SK-N-SH (cell line): ENCODE data around the gene SHD. TPM values are rescaled to one million over a fixed set of nuclear protein-coding genes. Genes with fewer than 3 reads are reported as not detected.
A peak's percentile ranks its signal among the peaks of the same experiment; 100 is the strongest.

ENCODE experiments used
- CTCF ChIA-PET: fragments of 300-600, 350-600 bp; formaldehyde crosslinking; extraction: SDS; loops from one replicate; lab custom pipeline; 2021; lab: Yijun Ruan, JAX
- POLR2A ChIA-PET: fragments of 350-600 bp; sonication (Branson Sonifier 250); formaldehyde crosslinking; extraction: SDS; loops from one replicate; lab custom pipeline; 2020; ENCODE audit warnings: antibody characterized with exemption, inconsistent platforms; lab: Yijun Ruan, JAX
- DNase-seq: peaks from one replicate; pipeline ENCODE4 v3.0.0; 2012
- H2AFZ ChIP-seq: fragments of 200-600 bp; sonication (generic); 2 replicates; pipeline ENCODE4 v1.8.1; 2016; ENCODE audit warnings: antibody characterized with exemption, mild to moderate bottlenecking, low read depth
- H3F3A ChIP-seq: fragments of 200-600 bp; sonication (generic); replicated peaks from 2 replicates; pipeline ENCODE3; 2016; ENCODE audit warnings: antibody characterized with exemption, mild to moderate bottlenecking; ENCODE audit not compliant: insufficient read depth
- H3K27ac ChIP-seq, 2 experiments: fragments of 200-500 bp in 1 of 2; fragments of 200-600 bp in 1 of 2; sonication (Bioruptor generic) in 1 of 2; sonication (generic), shearing (Covaris generic) in 1 of 2; 2 replicates each; pipeline versions ENCODE4 v1.5.1 to v1.6.1; 2014 to 2016; ENCODE audit warnings: low read depth in 2 of 2, inconsistent platforms in 1 of 2, low read length in 1 of 2, mild to moderate bottlenecking in 1 of 2, mixed read lengths in 1 of 2
- H3K27me3 ChIP-seq: fragments of 200-600 bp; sonication (generic), shearing (Covaris generic); 2 replicates; pipeline ENCODE4 v1.6.1; 2016; ENCODE audit warnings: mixed run types; ENCODE audit not compliant: insufficient read depth
- H3K36me3 ChIP-seq, 2 experiments: fragments of 200-500 bp in 1 of 2; fragments of 200-600 bp in 1 of 2; sonication (Bioruptor generic) in 1 of 2; sonication (generic) in 1 of 2; replicated peaks in 1 of 2; 2 replicates each; pipeline versions ENCODE3 to v1.5.1; 2014 to 2016; ENCODE audit warnings: low read length in 1 of 2, mild to moderate bottlenecking in 1 of 2; ENCODE audit not compliant: insufficient read depth in 2 of 2, control insufficient read depth in 1 of 2
- H3K4me1 ChIP-seq, 2 experiments: fragments of 200-500 bp in 1 of 2; fragments of 200-600 bp in 1 of 2; sonication (Bioruptor generic) in 1 of 2; sonication (generic), shearing (Covaris generic) in 1 of 2; 2 replicates each; pipeline versions ENCODE4 v1.5.1 to v1.6.1; 2014 to 2016; ENCODE audit warnings: low read depth in 1 of 2, low read length in 1 of 2, mixed run types in 1 of 2; ENCODE audit not compliant: insufficient read depth in 2 of 2, control insufficient read depth in 1 of 2
- H3K4me2 ChIP-seq: fragments of 200-600 bp; sonication (generic), shearing (Covaris generic); 2 replicates; pipeline ENCODE4 v1.6.1; 2017; ENCODE audit warnings: mixed run types
- H3K4me3 ChIP-seq, 2 experiments: fragments of 200-500 bp in 1 of 2; fragments of 200-600 bp in 1 of 2; sonication (Bioruptor generic) in 1 of 2; sonication (generic), shearing (Covaris generic) in 1 of 2; 2 replicates each; pipeline versions ENCODE4 v1.5.1 to v1.8.1; 2014 to 2016; ENCODE audit warnings: low read depth in 2 of 2, inconsistent platforms in 1 of 2, low read length in 1 of 2, mild to moderate bottlenecking in 1 of 2, mixed read lengths in 1 of 2, moderate library complexity in 1 of 2
- H3K79me2 ChIP-seq: fragments of 200-600 bp; sonication (generic); 2 replicates; pipeline ENCODE4 v1.8.1; 2017; ENCODE audit warnings: mild to moderate bottlenecking; ENCODE audit not compliant: insufficient read depth
- H3K9ac ChIP-seq: fragments of 200-600 bp; sonication (generic); 2 replicates; pipeline ENCODE4 v1.6.1; 2017; ENCODE audit warnings: mixed run types
- H3K9me2 ChIP-seq: fragments of 200-600 bp; sonication (generic); 2 replicates; pipeline ENCODE4 v1.6.1; 2017; ENCODE audit warnings: mixed run types
- H3K9me3 ChIP-seq: fragments of 200-600 bp; sonication (generic); 2 replicates; pipeline ENCODE4 v1.6.1; 2017; ENCODE audit warnings: mixed run types, mild to moderate bottlenecking, moderate library complexity
- H4K20me1 ChIP-seq: fragments of 200-600 bp; sonication (generic); 2 replicates; pipeline ENCODE4 v1.6.1; 2017; ENCODE audit warnings: mild to moderate bottlenecking, mixed run types; ENCODE audit not compliant: insufficient read depth
- ELF1 ChIP-seq: IDR thresholded peaks from 2 replicates; pipeline ENCODE4 v1.4.0; 2012
- EP300 ChIP-seq, 2 experiments: IDR thresholded peaks; 2 replicates each; pipeline versions ENCODE4 v1.4.0 to v1.6.1; 2012; ENCODE audit warnings: borderline replicate concordance in 1 of 2, low read depth in 1 of 2, low read length in 1 of 2
- EZH2phosphoT487 ChIP-seq: fragments of 200-600 bp; sonication (generic); IDR thresholded peaks from 2 replicates; pipeline ENCODE4 v1.6.1; 2017; ENCODE audit warnings: low read depth, mixed run types, mild to moderate bottlenecking, antibody characterized with exemption, moderate library complexity, borderline replicate concordance
- FOSL2 ChIP-seq: IDR thresholded peaks from 2 replicates; pipeline ENCODE4 v1.4.0; 2012; ENCODE audit warnings: low read depth, mild to moderate bottlenecking, moderate library complexity, borderline replicate concordance
- FOXM1 ChIP-seq: IDR thresholded peaks from 2 replicates; pipeline ENCODE4 v1.4.0; 2012; ENCODE audit warnings: low read depth, mild to moderate bottlenecking
- RCOR1 ChIP-seq: fragments of 150-350 bp; IDR thresholded peaks from 2 replicates; pipeline ENCODE4 v1.6.1; 2017; ENCODE audit warnings: antibody characterized with exemption, low read length
- TEAD4 ChIP-seq: IDR thresholded peaks from 2 replicates; pipeline ENCODE4 v1.4.0; 2012; ENCODE audit warnings: mild to moderate bottlenecking, borderline replicate concordance; ENCODE audit not compliant: insufficient read depth
- USF1 ChIP-seq: IDR thresholded peaks from 2 replicates; pipeline ENCODE4 v1.4.0; 2012; ENCODE audit warnings: low read depth, borderline replicate concordance
- WGBS: methylation state at CpG from one replicate; pipeline ENCODE4 v1.1.6; 2017; ENCODE audit warnings: low lambda C conversion rate; 5-methylcytosine and 5-hydroxymethylcytosine counted together
- polyA plus RNA-seq, 3 experiments: library from polyadenylated mRNA; depleted of rRNA; stranded (reverse); fragments of >200 nt; gene quantifications; 2 replicates each; pipeline ENCODE4 v1.2.3, GENCODE V29; 2012

Gene SHD
- polyA plus RNA-seq, 1 of the 3 experiments (the other 2 are of a cell fraction) = 3.1 TPM

- no peaks in the 10 kb centered on the region for H4K20me1 ChIP-seq
- no peaks in the 10 kb centered on the region for H3K36me3 ChIP-seq
- no peaks in the 10 kb centered on the region for H3K27me3 ChIP-seq
- CTCF ChIA-PET = no interaction called here
- H3K4me1 ChIP-seq = peaks cover 0 to 15% of the 10 kb centered on the region in 2 experiments; a peak in 2 of 4 replicates
- H3F3A ChIP-seq = peaks cover 6% of the 10 kb centered on the region
- H3K9me2 ChIP-seq = no peaks in the 10 kb centered on the region
- H3K4me3 ChIP-seq = no peak overlapping the region
- WGBS = 97% methylated on average over 11 of the region's 12 CpGs
- no peaks in the 10 kb centered on the region for H3K9me3 ChIP-seq
- H3K79me2 ChIP-seq = peaks cover 7% of the 10 kb centered on the region; the same call in 1 of the 2 replicates
- TF ChIP-seq RCOR1 (no peak), EP300 (IDR thresholded peaks at IDR 0.05; ENCODE audit: borderline replicate concordance in 1 of 2, low read depth in 1 of 2, low read length in 1 of 2) (no peak)
- no peak for DNase-seq
- H3K27ac ChIP-seq = no peak overlapping the region
- no peak overlapping the region for H2AFZ ChIP-seq
- H3K4me2 ChIP-seq = no peak overlapping the region
- no peak overlapping the region for H3K9ac ChIP-seq
- POLR2A ChIA-PET = interaction anchor here (0.8 to 1.1 kb wide), 4 partner anchors 11 to 48 kb away, joined by 3 to 4 read pairs (median 4); no protein-coding TSS in a partner anchor
Measured at GRCh38 chr19:4324228-4324627, 45.2 kb downstream of the SHD start.

- Histone ChIP-seq H3K27me3 (no peaks in the 10 kb centered on the region), H3K9ac (no peak overlapping the region), H3K4me2 (peak overlapping the region; percentile 81), H3K4me1 (peaks cover 0 to 16% of the 10 kb centered on the region in 2 experiments; a peak in 2 of 4 replicates), H3F3A (peaks cover 6% of the 10 kb centered on the region), H3K79me2 (peaks cover 7% of the 10 kb centered on the region; the same call in 1 of the 2 replicates), H3K9me3 (no peaks in the 10 kb centered on the region), H3K27ac (no peak overlapping the region), H2AFZ (peak overlapping the region; percentile 91; the same call in 1 of the 2 replicates), H4K20me1 (no peaks in the 10 kb centered on the region), H3K4me3 (peak overlapping the region; percentile 54 to 83; a peak in 3 of 4 replicates), H3K36me3 (no peaks in the 10 kb centered on the region), H3K9me2 (no peaks in the 10 kb centered on the region)
- 60% methylated on average over 13 of the region's 13 CpGs for WGBS
- POLR2A ChIA-PET = no interaction called here
- CTCF ChIA-PET = interaction anchor here (1.2 kb wide), 1 partner anchor 26 kb away, joined by 4 read pairs; no protein-coding TSS in a partner anchor
- peak; percentile 10 for DNase-seq
- TF ChIP-seq FOSL2 (no peak), EZH2phosphoT487 (no peak), ELF1 (no peak), FOXM1 (no peak), USF1 (no peak), TEAD4 (no peak)
Measured at GRCh38 chr19:4326215-4326836, 47.3 kb downstream of the SHD start.

GRCh38 chr19:4326837-4327251 lies 47.8 kb downstream of the SHD start:
- H3K9ac ChIP-seq = no peak overlapping the region
- peak overlapping the region in 1 of 2 experiments; percentile 67; a peak in 1 of 4 replicates for H3K27ac ChIP-seq
- no peaks in the 10 kb centered on the region for H3K36me3 ChIP-seq
- no peaks in the 10 kb centered on the region for H3K27me3 ChIP-seq
- CTCF ChIA-PET = interaction anchor here (1.2 kb wide), 1 partner anchor 26 kb away, joined by 4 read pairs; no protein-coding TSS in a partner anchor
- TF ChIP-seq ELF1 = no peak
- TF ChIP-seq, all 33 proteins: peak for 0
- no peaks in the 10 kb centered on the region for H4K20me1 ChIP-seq
- peaks cover 0 to 16% of the 10 kb centered on the region in 2 experiments; a peak in 2 of 4 replicates for H3K4me1 ChIP-seq
- no peaks in the 10 kb centered on the region for H3K9me2 ChIP-seq
- peaks cover 6% of the 10 kb centered on the region for H3F3A ChIP-seq
- H3K4me2 ChIP-seq = peak overlapping the region; percentile 81
- H3K9me3 ChIP-seq = no peaks in the 10 kb centered on the region
- POLR2A ChIA-PET = no interaction called here
- whole genome bisulfite sequencing = 16% methylated on average over 14 of the region's 33 CpGs
- peak overlapping the region; percentile 91 for H2AFZ ChIP-seq
- DNase-seq = peak; percentile 75
- H3K4me3 ChIP-seq = peak overlapping the region; percentile 54 to 83
- H3K79me2 ChIP-seq = peaks cover 7% of the 10 kb centered on the region; the same call in 1 of the 2 replicates
